GM12891 (cell line): ENCODE measurements around the gene RASSF6.

ENCODE experiments used
- POLR2A ChIP-seq: IDR thresholded peaks from 2 replicates; pipeline ENCODE4 v1.6.1; 2011; ENCODE audit warnings: low read depth, low read length, control low read depth
- POLR2AphosphoS5 ChIP-seq: IDR thresholded peaks from 2 replicates; pipeline ENCODE4 v1.6.1; 2011; ENCODE audit warnings: low read depth, low read length, control low read depth
- TAF1 ChIP-seq: IDR thresholded peaks from 2 replicates; pipeline ENCODE4 v1.6.1; 2011; ENCODE audit warnings: low read depth, low read length, control low read depth

- TF ChIP-seq POLR2A = no peak
- TF ChIP-seq POLR2AphosphoS5 = no peak
- no peak for TF ChIP-seq TAF1
Observed at GRCh38 chr4:73650250-73650649, 30.0 kb upstream of the RASSF6 start.
